MM.1S (cell line): ENCODE results near the gene POM121C.

Source experiments
- CTCF ChIP-seq: fragments of 300-600 bp; sonication (generic); IDR thresholded peaks from 2 replicates; pipeline ENCODE4 v1.5.1; 2016; ENCODE audit warnings: antibody characterized with exemption, low read length, mixed read lengths
- EZH2 ChIP-seq: fragments of 300-600 bp; sonication (generic); optimal IDR thresholded peaks from 2 replicates; pipeline ENCODE3; 2017; ENCODE audit warnings: low read depth, mild to moderate bottlenecking, antibody characterized with exemption, low read length, mixed read lengths
- EZH2phosphoT487 ChIP-seq: fragments of 300-600 bp; sonication (generic); IDR thresholded peaks from 2 replicates; pipeline ENCODE4 v1.6.1; 2018; ENCODE audit warnings: antibody characterized with exemption, low read length

GRCh38 chr7:75533926-75534325, 47.8 kb upstream of the POM121C start:
- no peak for TF ChIP-seq EZH2
- TF ChIP-seq CTCF: no peak
- TF ChIP-seq EZH2phosphoT487: no peak
